HEK293 (cell line): ENCODE results near the gene RIN3.

ENCODE experiments used
- CTCF ChIA-PET: fragments of 350-600 bp; formaldehyde crosslinking; extraction: SDS; loops from one replicate; lab custom pipeline; 2021; ENCODE audit warnings: antibody characterized with exemption; lab: Yijun Ruan, JAX
- POLR2A ChIA-PET: fragments of 300-600 bp; formaldehyde crosslinking; extraction: SDS; loops from one replicate; lab custom pipeline; 2020; ENCODE audit warnings: antibody characterized with exemption, inconsistent platforms; lab: Yijun Ruan, JAX
- H3K27ac ChIP-seq: fragments of 200-500 bp; sonication (Bioruptor generic); 2 replicates; pipeline ENCODE4 v1.5.1; 2014; ENCODE audit warnings: low read depth, low read length, control low read depth, inconsistent platforms; ENCODE audit errors: extremely low read depth
- H3K36me3 ChIP-seq, 2 experiments: fragments of 200-500 bp in 1 of 2; sonication (Bioruptor generic) in 1 of 2; 1 replicate in 1 of 2; 2 replicates in 1 of 2; pipeline ENCODE4 v1.5.1; 2014 to 2017; ENCODE audit warnings: inconsistent platforms in 2 of 2, low read length in 2 of 2; ENCODE audit not compliant: control insufficient read depth in 2 of 2, insufficient read depth in 1 of 2
- H3K4me1 ChIP-seq: fragments of 200-500 bp; sonication (Bioruptor generic); 2 replicates; pipeline ENCODE4 v1.5.1; 2014; ENCODE audit warnings: mild to moderate bottlenecking, low read length, inconsistent platforms; ENCODE audit not compliant: control insufficient read depth, insufficient read depth
- H3K4me3 ChIP-seq: 2 replicates; pipeline ENCODE4 v1.5.1; 2011; ENCODE audit warnings: low read depth, mild to moderate bottlenecking, control low read depth, low read length, moderate library complexity
- H3K9me3 ChIP-seq: fragments of 200-500 bp; sonication (Bioruptor generic); 2 replicates; pipeline ENCODE4 v1.5.1; 2014; ENCODE audit warnings: low read depth, low read length, inconsistent platforms; ENCODE audit not compliant: control insufficient read depth, insufficient read depth
- INSM2 ChIP-seq: fragments of 450-650 bp; formaldehyde crosslinking; IDR thresholded peaks from 2 replicates; pipeline ENCODE4 v1.5.1; 2016; ENCODE audit warnings: missing biosample characterization, missing genetic modification characterization
- KLF10 ChIP-seq: fragments of 450-650 bp; IDR thresholded peaks from 2 replicates; pipeline ENCODE4 v1.5.1; 2018; ENCODE audit warnings: missing biosample characterization, mild to moderate bottlenecking, missing genetic modification characterization
- PRDM2 ChIP-seq: fragments of 450-650 bp; formaldehyde crosslinking; IDR thresholded peaks from 2 replicates; pipeline ENCODE4 v1.5.1; 2016; ENCODE audit warnings: missing biosample characterization, missing genetic modification characterization, borderline replicate concordance
- SP3 ChIP-seq: fragments of 450-650 bp; formaldehyde crosslinking; IDR thresholded peaks from 2 replicates; pipeline ENCODE4 v1.5.1; 2016; ENCODE audit warnings: missing biosample characterization, missing genetic modification characterization
- ZIC2 ChIP-seq: fragments of 450-650 bp; formaldehyde crosslinking; IDR thresholded peaks from 2 replicates; pipeline ENCODE4 v1.5.1; 2016; ENCODE audit warnings: missing biosample characterization, missing genetic modification characterization
- ZNF248 ChIP-seq: fragments of 450-650 bp; formaldehyde crosslinking; IDR thresholded peaks from 2 replicates; pipeline ENCODE4 v1.5.1; 2017; ENCODE audit warnings: missing biosample characterization, missing genetic modification characterization
- ZNF266 ChIP-seq: fragments of 450-650 bp; formaldehyde crosslinking; IDR thresholded peaks from 2 replicates; pipeline ENCODE4 v1.5.1; 2016; ENCODE audit warnings: missing biosample characterization, missing genetic modification characterization, low read depth
- ZNF394 ChIP-seq: fragments of 450-650 bp; formaldehyde crosslinking; IDR thresholded peaks from 2 replicates; pipeline ENCODE4 v1.5.1; 2016; ENCODE audit warnings: missing biosample characterization, missing genetic modification characterization, mild to moderate bottlenecking, moderate library complexity, borderline replicate concordance
- ZNF449 ChIP-seq: fragments of 450-650 bp; formaldehyde crosslinking; IDR thresholded peaks from 2 replicates; pipeline ENCODE4 v1.5.1; 2017; ENCODE audit warnings: missing biosample characterization, mild to moderate bottlenecking, missing genetic modification characterization, moderate library complexity
- ZNF623 ChIP-seq: fragments of 450-650 bp; formaldehyde crosslinking; IDR thresholded peaks from 2 replicates; pipeline ENCODE4 v1.5.1; 2016; ENCODE audit warnings: missing biosample characterization, missing genetic modification characterization
- ZNF843 ChIP-seq: fragments of 450-650 bp; formaldehyde crosslinking; IDR thresholded peaks from 2 replicates; pipeline ENCODE4 v1.5.1; 2016; ENCODE audit warnings: missing biosample characterization, missing genetic modification characterization

Gene RIN3

GRCh38 chr14:92581206-92581605, 67.6 kb downstream of the RIN3 start:
- ChIA-PET CTCF (interaction anchor here (0.6 kb wide), 1 partner anchor 9 kb away, joined by 4 read pairs; no protein-coding TSS in a partner anchor), POLR2A (no interaction called here)
- Histone ChIP-seq H3K4me3 (no peak overlapping the region), H3K9me3 (no peaks in the 10 kb centered on the region), H3K27ac (no peak overlapping the region), H3K36me3 (no peaks in the 10 kb centered on the region), H3K4me1 (no peaks in the 10 kb centered on the region)
- TF ChIP-seq INSM2 (tag by site-specific recombination) = no peak
- TF ChIP-seq KLF10 = no peak
- no peak for TF ChIP-seq ZNF266 (tag by site-specific recombination)
- TF ChIP-seq PRDM2 (tag by site-specific recombination) = no peak
- TF ChIP-seq ZNF248 = no peak
- TF ChIP-seq SP3 (tag by site-specific recombination) = no peak
- no peak for TF ChIP-seq ZNF449

DNA sequence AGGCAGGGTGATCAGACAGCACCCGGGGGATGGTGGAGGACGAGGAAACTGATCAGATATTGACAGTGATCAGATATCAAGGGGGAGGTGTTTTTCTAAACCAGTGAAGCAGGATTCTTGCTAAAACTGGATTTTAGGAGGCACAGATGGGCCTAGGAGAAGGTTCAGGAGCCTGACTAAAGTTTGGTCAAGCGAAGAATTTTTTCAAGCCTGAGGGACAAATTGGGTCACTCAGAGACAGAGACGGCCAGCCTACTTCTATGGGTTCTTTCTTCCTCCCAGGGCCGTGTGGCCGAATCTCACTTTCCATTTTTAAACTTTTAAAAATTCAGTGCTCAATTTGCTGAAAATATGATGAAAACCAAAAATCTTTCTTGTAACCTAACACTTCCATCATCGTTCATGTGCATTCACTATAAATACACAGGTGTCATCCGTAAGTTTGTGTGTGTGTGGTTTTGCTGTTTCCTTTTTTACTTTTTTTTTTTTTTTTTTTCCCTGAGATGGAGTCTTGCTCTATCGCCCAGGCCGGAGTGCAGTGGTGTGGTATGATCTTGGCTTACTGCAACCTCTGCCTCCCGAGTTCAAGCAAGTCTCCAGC, 68.5 kb downstream of the RIN3 start:
- no peaks in the 10 kb centered on the region for H3K36me3 ChIP-seq
- no peak overlapping the region for H3K4me3 ChIP-seq
- ChIA-PET CTCF (no interaction called here), POLR2A (no interaction called here)
- H3K4me1 ChIP-seq = no peaks in the 10 kb centered on the region
- TF ChIP-seq ZIC2 (tag by site-specific recombination) = no peak
- TF ChIP-seq ZNF394 (tag by site-specific recombination) = no peak
- no peak for TF ChIP-seq ZNF843 (tag by site-specific recombination)
- no peak for TF ChIP-seq ZNF623 (tag by site-specific recombination)
- no peak for TF ChIP-seq ZNF449
- no peak overlapping the region for H3K27ac ChIP-seq
- no peaks in the 10 kb centered on the region for H3K9me3 ChIP-seq
